Measurements from ENCODE around the gene DCDC2B. TPM values are rescaled to one million over a fixed set of nuclear protein-coding genes. Genes with fewer than 3 reads are reported as not detected.

The DCDC2B gene
- total and polyA plus RNA-seq, 9 of the 15 experiments (the other 6 are each of a cell fraction or from before 2014, with no cell fraction given) = not detected

- TF ChIP-seq E4F1 (CRISPR knock-in tag; IDR thresholded peaks at IDR 0.05; ENCODE audit: borderline replicate concordance) = no peak
- TF ChIP-seq RBM17 (IDR thresholded peaks at IDR 0.05; ENCODE audit: borderline replicate concordance, low read depth, low read length) = no peak
- TF ChIP-seq ZNF740 (CRISPR knock-in tag; IDR thresholded peaks at IDR 0.05) = 0 out of 2 replicates have a peak, but pooled peaks have one; percentile 63
- TF ChIP-seq ZNF740 (tag; IDR thresholded peaks at IDR 0.05) = no peak
- no peak for TF ChIP-seq CBX3 (IDR thresholded peaks at IDR 0.05; ENCODE audit: borderline replicate concordance in 1 of 2, low read length in 2 of 2)
Observed at GRCh38 chr1:32199043-32199716, 9.7 kb upstream of the DCDC2B start (continued).

GRCh38 chr1:32199717-32200072, 9.2 kb upstream of the DCDC2B start:
- intact Hi-C loops (cut with micrococcal nuclease) (no loop called here), in situ Hi-C loops (cut with MboI) (no loop called here)
- Histone ChIP-seq H3K27me3 (ENCODE audit: control insufficient read depth in 2 of 2, insufficient read depth in 2 of 2, low read length in 2 of 2) (no peaks in the 10 kb centered on the region), H4K20me1 (replicated peaks; ENCODE audit: control insufficient read depth, insufficient read depth, low read length) (no peaks in the 10 kb centered on the region; the same call in none of the 2 replicates), H3K9me3 (replicated peaks; ENCODE audit: control insufficient read depth, insufficient read depth, low read depth, low read length) (no peaks in the 10 kb centered on the region), H2AFZ (ENCODE audit: low read depth, low read length) (no peak overlapping the region; the same call in 1 of the 2 replicates), H3K27ac (ENCODE audit: extremely low read depth, low read depth, low read length) (peak overlapping the region; percentile 75), H3K9ac (ENCODE audit: insufficient read depth in 1 of 2, low read depth in 2 of 2, low read length in 2 of 2) (peak overlapping the region in 1 of 2 experiments; percentile 53; a peak in 3 of 4 replicates), H3K36me3 (ENCODE audit: control insufficient read depth, insufficient read depth, low read length) (peaks cover 39% of the 10 kb centered on the region), H3K4me1 (replicated peaks in 1 of 2; ENCODE audit: control insufficient read depth in 2 of 2, insufficient read depth in 2 of 2, low read length in 2 of 2) (peaks cover 16 to 44% of the 10 kb centered on the region in 2 experiments), H3K9me1 (ENCODE audit: control insufficient read depth, insufficient read depth, low read length) (peaks cover 3% of the 10 kb centered on the region), H3K4me3 (no peak overlapping the region), H3K4me2 (ENCODE audit: insufficient read depth, low read length) (peak overlapping the region; percentile 90), H3K79me2 (ENCODE audit: control insufficient read depth, insufficient read depth, low read length) (peaks cover 13% of the 10 kb centered on the region; the same call in 2 of the 3 replicates)
- BruUV-seq (replicated peaks) = no TSS peak
- FAIRE-seq (no peak), DNase-seq (ENCODE audit: extremely low read depth in 1 of 4, low spot score in 3 of 4) (peak in 1 of 4 experiments; percentile 10), ATAC-seq (no peak)
- 69% methylated on average over 6 of the region's 6 CpGs for WGBS (ENCODE audit: insufficient coverage, low coverage, missing lambda C conversion rate)
- CTCF ChIA-PET (ENCODE audit: low intra/inter-chr PET ratio) = no interaction called here
- POLR2A ChIA-PET = interaction anchor here (0.7 to 10.8 kb wide), 14 partner anchors 7 to 137 kb away, joined by 3 to 201 read pairs (median 4); partner anchors contain the start of genes DCDC2B, IQCC, MARCKSL1 and TMEM39B
- TF ChIP-seq RCOR1 (IDR thresholded peaks at IDR 0.05; ENCODE audit: borderline replicate concordance in 1 of 2, low read depth in 2 of 2, low read length in 2 of 2) (no peak), POLR2G (IDR thresholded peaks at IDR 0.05; ENCODE audit: low read depth, low read length) (peak; percentile 74), KHSRP (IDR thresholded peaks at IDR 0.05) (no peak), XRCC4 (IDR thresholded peaks at IDR 0.05; ENCODE audit: extremely low read depth, insufficient read depth, insufficient read length) (no peak), ZNF507 (tag; conservative IDR thresholded peaks at IDR 0.05) (no peak), SMARCA5 (IDR thresholded peaks at IDR 0.05) (no peak), ZNF609 (CRISPR knock-in tag; IDR thresholded peaks at IDR 0.05; ENCODE audit: borderline replicate concordance) (no peak)

All from K562 (cell line).